Lower leg skin (tissue), 4 donors: Measurements from ENCODE around the gene SH3RF2. TPM values are rescaled to one million over a fixed set of nuclear protein-coding genes. Genes with fewer than 3 reads are reported as not detected.
"Not testable (repeated sequence)": the region's sequence is repeated elsewhere in the genome, so short reads cannot be mapped to it uniquely, and the experiment has no call there.

ENCODE experiments used
- DNase-seq, 2 donors: peaks; one replicate each; pipeline ENCODE4 v3.0.0-alpha.2; 2019; ENCODE audit warnings: low spot score in 2 of 2
- H3K4me3 ChIP-seq: fragments of 200-600 bp; sonication (generic); 2 replicates; pipeline ENCODE4 v1.5.1; 2017; ENCODE audit warnings: mild to moderate bottlenecking, low read depth; ENCODE audit not compliant: poor library complexity, severe bottlenecking
- POLR2A ChIP-seq, 2 donors: fragments of 450-650 bp; IDR thresholded peaks; one replicate each; pipeline ENCODE4 v1.6.1; 2016 to 2017; ENCODE audit warnings: antibody characterized with exemption in 2 of 2, mild to moderate bottlenecking in 1 of 2, moderate library complexity in 1 of 2
- WGBS, 2 donors: methylation state at CpG; one replicate each; pipeline ENCODE4 v1.1.5; 2018; 5-methylcytosine and 5-hydroxymethylcytosine counted together
- intact Hi-C: fragments of 100-400 bp; cut with DNase I; formaldehyde crosslinking; loops from one replicate; pipeline ENCODE4 v1.15.0; 2023; ENCODE audit warnings: low total_unique reads
- total RNA-seq, 4 donors: library from RNA; depleted of rRNA; stranded (reverse); fragments of >200 nt; gene quantifications; one replicate each; pipeline ENCODE4 v1.1.0, GENCODE V29; 2016
- TF ChIP-seq, protein P1 (sequence below), 3 donors: fragments of 450-650 bp; IDR thresholded peaks; one replicate each; pipeline ENCODE4 v1.5.1; 2016; ENCODE audit warnings: antibody characterized with exemption in 3 of 3, mild to moderate bottlenecking in 3 of 3, moderate library complexity in 2 of 3

SH3RF2 gene
- total RNA-seq, 4 donors from 2014 or later = 109 to 169 (median 121) TPM

DNA sequence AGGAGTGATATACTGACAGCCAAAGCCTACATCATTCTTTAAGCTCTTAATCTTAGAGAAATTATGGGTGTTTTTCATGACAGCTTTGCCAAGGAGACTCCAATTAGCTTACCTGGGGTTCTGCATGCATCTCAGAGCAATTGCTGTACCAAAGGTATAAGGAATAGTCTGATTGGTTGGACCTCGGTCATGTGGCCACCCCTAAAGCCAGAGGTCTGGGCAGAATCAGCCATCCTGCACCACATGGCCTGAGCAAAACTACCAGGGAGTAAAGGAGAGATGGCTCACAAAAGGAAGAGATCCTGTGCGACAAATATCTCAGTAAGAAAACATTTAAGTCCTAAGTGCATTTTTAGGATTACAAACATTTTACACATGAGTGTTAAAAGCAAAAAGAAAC, 25.6 kb downstream of the SH3RF2 start:
- DNase-seq = no peak
- intact Hi-C loops = no loop called here
- 79 to 82% methylated on average over 2 of the region's 2 CpGs for WGBS, 2 donors
- H3K4me3 ChIP-seq = no peak overlapping the region
- TF ChIP-seq POLR2A (IDR thresholded peaks at IDR 0.05) = no peak
- TF ChIP-seq, protein P1, sequence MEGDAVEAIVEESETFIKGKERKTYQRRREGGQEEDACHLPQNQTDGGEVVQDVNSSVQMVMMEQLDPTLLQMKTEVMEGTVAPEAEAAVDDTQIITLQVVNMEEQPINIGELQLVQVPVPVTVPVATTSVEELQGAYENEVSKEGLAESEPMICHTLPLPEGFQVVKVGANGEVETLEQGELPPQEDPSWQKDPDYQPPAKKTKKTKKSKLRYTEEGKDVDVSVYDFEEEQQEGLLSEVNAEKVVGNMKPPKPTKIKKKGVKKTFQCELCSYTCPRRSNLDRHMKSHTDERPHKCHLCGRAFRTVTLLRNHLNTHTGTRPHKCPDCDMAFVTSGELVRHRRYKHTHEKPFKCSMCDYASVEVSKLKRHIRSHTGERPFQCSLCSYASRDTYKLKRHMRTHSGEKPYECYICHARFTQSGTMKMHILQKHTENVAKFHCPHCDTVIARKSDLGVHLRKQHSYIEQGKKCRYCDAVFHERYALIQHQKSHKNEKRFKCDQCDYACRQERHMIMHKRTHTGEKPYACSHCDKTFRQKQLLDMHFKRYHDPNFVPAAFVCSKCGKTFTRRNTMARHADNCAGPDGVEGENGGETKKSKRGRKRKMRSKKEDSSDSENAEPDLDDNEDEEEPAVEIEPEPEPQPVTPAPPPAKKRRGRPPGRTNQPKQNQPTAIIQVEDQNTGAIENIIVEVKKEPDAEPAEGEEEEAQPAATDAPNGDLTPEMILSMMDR (IDR thresholded peaks at IDR 0.05) = no peak

DNA sequence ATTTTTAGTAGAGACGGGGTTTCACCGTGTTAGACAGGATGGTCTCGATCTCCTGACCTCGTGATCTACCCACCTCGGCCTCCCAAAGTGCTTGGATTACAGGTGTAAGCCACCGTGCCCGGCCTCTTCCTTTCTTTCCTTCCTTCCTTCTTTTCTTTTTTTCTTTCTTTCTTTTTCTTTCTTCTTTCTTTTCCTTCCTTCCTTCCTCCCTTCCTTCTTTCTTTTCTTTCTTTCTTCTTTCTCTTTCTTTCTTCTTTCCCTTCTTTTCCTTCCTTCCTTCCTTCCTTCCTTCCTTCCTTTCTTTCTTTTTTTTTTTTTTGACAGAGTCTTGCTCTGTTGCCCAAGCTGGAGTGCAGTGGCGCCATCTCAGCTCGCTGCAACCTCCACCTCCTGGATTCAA, 27.6 kb downstream of the SH3RF2 start:
- DNase-seq, H3K4me3 ChIP-seq, intact Hi-C loops: not testable (repeated sequence)
- WGBS, 2 donors = 96 to 98% methylated on average over 9 of the region's 9 CpGs

DNA sequence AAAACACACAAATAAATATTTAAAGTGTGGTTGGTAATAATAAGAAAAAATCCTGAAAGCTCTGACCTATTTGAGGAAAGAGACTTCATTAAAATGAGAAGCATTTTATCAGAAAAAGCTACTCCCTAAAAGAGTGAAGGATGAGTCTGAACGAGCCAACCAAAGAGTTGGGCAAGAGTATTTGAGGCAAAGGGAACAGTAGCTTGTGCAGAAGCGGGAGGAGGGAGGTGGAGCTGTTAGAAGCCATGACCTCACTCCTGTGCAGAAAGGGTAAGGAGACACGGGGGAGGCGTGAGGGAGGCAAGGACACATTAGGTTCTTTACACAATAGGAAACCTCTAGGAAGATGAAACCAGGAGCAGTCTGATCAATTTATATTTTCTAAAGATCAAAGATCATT, 29.4 kb downstream of the SH3RF2 start:
- no peak for TF ChIP-seq POLR2A (IDR thresholded peaks at IDR 0.05)
- TF ChIP-seq, protein P1 (IDR thresholded peaks at IDR 0.05) = no peak
- DNase-seq = no peak
- intact Hi-C loops = no loop called here
- H3K4me3 ChIP-seq = no peak overlapping the region
- WGBS, 2 donors = 39 to 42% methylated on average over 4 of the region's 4 CpGs

DNA sequence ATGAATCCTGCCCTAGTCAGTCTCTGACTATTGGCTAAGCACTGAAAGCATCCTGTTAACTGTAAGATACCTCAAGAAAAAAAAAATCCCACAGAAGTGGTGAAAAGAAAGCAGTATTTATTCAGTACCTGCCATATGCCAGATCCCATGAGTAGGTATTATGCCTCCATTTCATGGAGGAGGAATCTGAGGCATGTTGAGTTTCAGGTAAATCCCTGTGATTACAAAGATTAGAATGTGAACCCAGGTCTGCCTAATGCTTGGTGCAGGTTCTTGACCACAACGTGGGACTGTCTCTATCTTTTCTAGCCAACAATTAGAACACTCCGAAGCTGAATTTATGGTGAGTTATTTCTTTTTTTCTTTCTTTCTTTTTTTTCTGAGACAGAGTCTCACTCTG, 30.9 kb downstream of the SH3RF2 start:
- DNase-seq = no peak
- intact Hi-C loops = no loop called here
- WGBS, 2 donors = 91% methylated on average over 2 of the region's 2 CpGs
- TF ChIP-seq, protein P1 (IDR thresholded peaks at IDR 0.05) = no peak
- TF ChIP-seq POLR2A (IDR thresholded peaks at IDR 0.05) = no peak
- no peak overlapping the region for H3K4me3 ChIP-seq

DNA sequence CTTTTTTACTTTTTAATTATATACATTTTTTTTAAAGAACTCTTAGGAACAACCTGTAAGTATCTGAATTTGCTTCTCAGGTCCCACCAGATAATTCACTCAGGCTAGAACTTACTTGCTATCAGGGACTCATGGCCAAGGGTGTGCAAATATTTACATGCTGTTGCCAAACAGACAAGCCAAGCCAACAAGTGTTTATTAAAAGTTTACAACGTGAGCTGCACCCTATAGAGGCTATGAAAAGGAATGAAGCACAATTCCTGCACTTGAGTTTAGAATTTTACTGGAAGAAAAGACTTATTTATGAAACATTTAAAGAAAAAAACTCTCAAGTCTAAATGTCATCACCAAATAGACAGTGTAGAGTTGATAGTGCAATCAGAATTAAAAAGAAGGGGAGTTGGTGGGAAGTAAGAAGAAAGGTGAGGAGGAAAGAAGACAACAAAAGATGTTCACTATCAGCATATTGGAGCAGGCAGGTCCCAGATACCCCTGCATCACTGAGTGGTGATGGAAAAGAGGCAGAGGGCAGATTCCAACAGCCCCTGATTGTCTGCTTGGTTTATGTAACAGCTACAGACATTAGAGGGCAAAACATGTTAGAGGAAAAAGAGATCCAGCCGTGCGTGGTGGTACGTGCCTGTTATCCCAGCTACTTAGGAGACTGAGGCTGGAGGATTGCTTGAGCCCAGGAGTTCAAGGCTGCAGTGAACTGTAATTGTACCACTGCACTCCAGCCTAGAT, 32.8 kb downstream of the SH3RF2 start:
- TF ChIP-seq, protein P1 (IDR thresholded peaks at IDR 0.05) = no peak
- no peak for TF ChIP-seq POLR2A (IDR thresholded peaks at IDR 0.05)
- H3K4me3 ChIP-seq = no peak overlapping the region
- DNase-seq = no peak
- intact Hi-C loops = no loop called here
- WGBS, 2 donors = 64 to 78% methylated on average over 4 of the region's 4 CpGs

DNA sequence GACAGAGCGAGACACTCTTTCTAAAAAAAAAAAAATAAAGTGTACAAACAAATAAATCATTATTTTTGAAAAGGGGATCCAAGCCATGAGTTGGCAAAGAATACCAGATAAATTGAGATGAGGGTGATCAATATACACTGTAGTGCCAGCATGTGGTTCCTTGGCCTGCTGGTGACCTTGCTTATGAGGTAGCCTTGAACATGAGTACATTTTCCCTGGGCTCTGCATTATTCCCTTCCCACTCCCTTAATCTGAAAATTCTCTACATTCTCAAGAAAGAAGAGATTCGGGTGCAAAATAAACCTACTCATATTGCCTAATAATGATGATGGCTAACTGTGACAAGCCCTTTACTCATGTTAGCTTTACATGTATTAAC, 33.3 kb downstream of the SH3RF2 start:
- H3K4me3 ChIP-seq = no peak overlapping the region
- DNase-seq = no peak
- intact Hi-C loops = no loop called here
- WGBS, 2 donors = 90% methylated on average over 2 of the region's 2 CpGs
- TF ChIP-seq, protein P1 (IDR thresholded peaks at IDR 0.05) = no peak
- TF ChIP-seq POLR2A (IDR thresholded peaks at IDR 0.05) = no peak
